SK-N-SH treated with all-trans-retinoic acid at 6 μM for 48 hours (cell line): ENCODE results near the gene SLC22A8.

Experiments
- BACH2 ChIP-seq: fragments of 250-450 bp; sonication (Bioruptor Pico); IDR thresholded peaks from 2 replicates; pipeline ENCODE4 v1.9.0; 2021; ENCODE audit warnings: mild to moderate bottlenecking, borderline replicate concordance
- ESRRG ChIP-seq: fragments of 250-450 bp; sonication (Bioruptor Pico); IDR thresholded peaks from 2 replicates; pipeline ENCODE4 v1.6.1; 2021; ENCODE audit warnings: mild to moderate bottlenecking
- GLIS3 ChIP-seq: fragments of 250-450 bp; sonication (Bioruptor Pico); IDR thresholded peaks from 2 replicates; pipeline ENCODE4 v1.5.0; 2020; ENCODE audit warnings: mild to moderate bottlenecking, moderate library complexity
- ISL1 ChIP-seq: fragments of 250-450 bp; sonication (Bioruptor Pico); IDR thresholded peaks from 2 replicates; pipeline ENCODE4 v2.1.2; 2022; ENCODE audit warnings: mild to moderate bottlenecking, moderate library complexity
- PATZ1 ChIP-seq: fragments of 250-450 bp; sonication (Bioruptor Pico); IDR thresholded peaks from 2 replicates; pipeline ENCODE4 v1.8.0; 2020; ENCODE audit warnings: mild to moderate bottlenecking, moderate library complexity, borderline replicate concordance
- TOX ChIP-seq: fragments of 250-450 bp; sonication (Bioruptor Pico); IDR thresholded peaks from 2 replicates; pipeline ENCODE4 v1.8.0; 2021; ENCODE audit warnings: mild to moderate bottlenecking, moderate library complexity, borderline replicate concordance
- ZNF565 ChIP-seq: fragments of 450-650 bp; formaldehyde crosslinking; conservative IDR thresholded peaks from 2 replicates; pipeline ENCODE4 v1.5.0; 2020; ENCODE audit warnings: low read depth, mild to moderate bottlenecking, moderate library complexity

- TF ChIP-seq PATZ1 (CRISPR knock-in tag) (no peak), ISL1 (CRISPR knock-in tag) (no peak), BACH2 (no peak), TOX (no peak), ESRRG (CRISPR knock-in tag) (no peak), ZNF565 (CRISPR knock-in tag) (no peak), GLIS3 (no peak)
These were observed 58.5 kb downstream of the SLC22A8 start for GRCh38 chr11:62957147-62957546.
